SH-SY5Y (cell line): Measurements from ENCODE around the gene CHAC1.

ENCODE experiments used
- GATA2 ChIP-seq: IDR thresholded peaks from 2 replicates; pipeline ENCODE4 v1.6.1; 2011; ENCODE audit warnings: mild to moderate bottlenecking, low read depth, low read length
- GATA3 ChIP-seq: IDR thresholded peaks from 2 replicates; pipeline ENCODE4 v1.6.1; 2011; ENCODE audit warnings: low read depth, mild to moderate bottlenecking, low read length, moderate library complexity

- TF ChIP-seq GATA2 (no peak), GATA3 (no peak)
Observed at GRCh38 chr15:40942337-40942854, 10.9 kb upstream of the CHAC1 start.
